ENCODE results near the gene GPRC5B.

The GPRC5B gene

DNA sequence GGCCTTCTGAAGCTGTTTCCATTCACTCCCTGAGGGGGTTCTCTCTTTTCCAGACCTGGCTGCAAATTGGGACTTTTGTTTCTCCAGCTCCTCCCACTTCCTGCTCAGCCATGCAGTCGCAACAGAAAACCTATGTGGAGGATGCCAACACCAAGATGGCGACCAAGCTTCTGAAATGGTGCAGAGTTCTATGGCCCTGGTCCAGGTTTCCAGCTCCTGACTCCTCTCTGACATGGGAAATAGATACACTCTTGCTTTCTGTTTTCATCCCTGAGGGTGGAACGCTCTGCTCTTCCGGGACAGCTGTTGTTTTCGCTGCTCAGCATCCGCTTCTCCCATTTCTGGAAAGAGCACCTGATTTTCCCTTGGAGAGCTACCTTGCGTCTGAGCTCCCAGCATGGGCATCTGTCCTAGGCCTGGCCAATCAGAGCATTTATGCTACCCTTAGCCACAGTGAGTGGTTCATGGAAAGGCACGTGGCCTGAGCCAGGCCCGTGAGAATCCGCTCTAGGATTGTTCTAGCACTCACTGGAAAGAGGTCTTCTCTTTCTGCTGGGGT is 8.1 kb downstream of the GPRC5B start:
- no peaks in the 10 kb centered on the region for H3K27me3 ChIP-seq (replicated peaks; ENCODE audit: control insufficient read depth, insufficient read depth, low read length)
- no peak for DNase-seq (ENCODE audit: extremely low read depth, insufficient read length)
- no peak overlapping the region for H3K4me3 ChIP-seq (replicated peaks; ENCODE audit: low read depth, low read length)
- no peaks in the 10 kb centered on the region for H3K36me3 ChIP-seq (ENCODE audit: control insufficient read depth, insufficient read depth, low read length)
- TF ChIP-seq, protein P1, sequence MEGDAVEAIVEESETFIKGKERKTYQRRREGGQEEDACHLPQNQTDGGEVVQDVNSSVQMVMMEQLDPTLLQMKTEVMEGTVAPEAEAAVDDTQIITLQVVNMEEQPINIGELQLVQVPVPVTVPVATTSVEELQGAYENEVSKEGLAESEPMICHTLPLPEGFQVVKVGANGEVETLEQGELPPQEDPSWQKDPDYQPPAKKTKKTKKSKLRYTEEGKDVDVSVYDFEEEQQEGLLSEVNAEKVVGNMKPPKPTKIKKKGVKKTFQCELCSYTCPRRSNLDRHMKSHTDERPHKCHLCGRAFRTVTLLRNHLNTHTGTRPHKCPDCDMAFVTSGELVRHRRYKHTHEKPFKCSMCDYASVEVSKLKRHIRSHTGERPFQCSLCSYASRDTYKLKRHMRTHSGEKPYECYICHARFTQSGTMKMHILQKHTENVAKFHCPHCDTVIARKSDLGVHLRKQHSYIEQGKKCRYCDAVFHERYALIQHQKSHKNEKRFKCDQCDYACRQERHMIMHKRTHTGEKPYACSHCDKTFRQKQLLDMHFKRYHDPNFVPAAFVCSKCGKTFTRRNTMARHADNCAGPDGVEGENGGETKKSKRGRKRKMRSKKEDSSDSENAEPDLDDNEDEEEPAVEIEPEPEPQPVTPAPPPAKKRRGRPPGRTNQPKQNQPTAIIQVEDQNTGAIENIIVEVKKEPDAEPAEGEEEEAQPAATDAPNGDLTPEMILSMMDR (IDR thresholded peaks at IDR 0.05; ENCODE audit: insufficient read depth, low read length, poor library complexity, severe bottlenecking): no peak

DNA sequence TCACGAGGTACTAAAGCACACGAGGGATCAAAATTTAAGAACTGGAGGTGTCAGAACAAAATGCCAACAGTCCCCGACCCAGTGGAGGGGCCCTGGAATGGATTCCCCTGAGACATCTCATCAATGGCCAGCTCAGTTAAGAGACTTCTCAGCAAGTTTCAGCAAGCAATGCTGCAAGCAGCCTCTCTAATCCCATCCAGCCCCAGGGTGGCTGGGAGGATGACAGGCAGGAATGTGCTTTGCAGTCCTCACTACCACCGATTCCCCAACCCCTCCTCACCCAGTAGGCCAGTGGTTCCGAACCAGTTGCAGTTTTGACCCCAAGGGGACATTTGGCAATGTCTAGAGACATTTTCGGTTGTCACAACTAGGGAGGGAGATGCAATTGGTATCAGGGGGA is 8.7 kb downstream of the GPRC5B start:
- no peak for DNase-seq (ENCODE audit: extremely low read depth, insufficient read length)
- Histone ChIP-seq H3K36me3 (ENCODE audit: control insufficient read depth, insufficient read depth, low read length) (no peaks in the 10 kb centered on the region), H3K4me3 (replicated peaks; ENCODE audit: low read depth, low read length) (no peak overlapping the region), H3K27me3 (replicated peaks; ENCODE audit: control insufficient read depth, insufficient read depth, low read length) (no peaks in the 10 kb centered on the region)
- TF ChIP-seq, protein P1 (IDR thresholded peaks at IDR 0.05; ENCODE audit: insufficient read depth, low read length, poor library complexity, severe bottlenecking): no peak

DNA sequence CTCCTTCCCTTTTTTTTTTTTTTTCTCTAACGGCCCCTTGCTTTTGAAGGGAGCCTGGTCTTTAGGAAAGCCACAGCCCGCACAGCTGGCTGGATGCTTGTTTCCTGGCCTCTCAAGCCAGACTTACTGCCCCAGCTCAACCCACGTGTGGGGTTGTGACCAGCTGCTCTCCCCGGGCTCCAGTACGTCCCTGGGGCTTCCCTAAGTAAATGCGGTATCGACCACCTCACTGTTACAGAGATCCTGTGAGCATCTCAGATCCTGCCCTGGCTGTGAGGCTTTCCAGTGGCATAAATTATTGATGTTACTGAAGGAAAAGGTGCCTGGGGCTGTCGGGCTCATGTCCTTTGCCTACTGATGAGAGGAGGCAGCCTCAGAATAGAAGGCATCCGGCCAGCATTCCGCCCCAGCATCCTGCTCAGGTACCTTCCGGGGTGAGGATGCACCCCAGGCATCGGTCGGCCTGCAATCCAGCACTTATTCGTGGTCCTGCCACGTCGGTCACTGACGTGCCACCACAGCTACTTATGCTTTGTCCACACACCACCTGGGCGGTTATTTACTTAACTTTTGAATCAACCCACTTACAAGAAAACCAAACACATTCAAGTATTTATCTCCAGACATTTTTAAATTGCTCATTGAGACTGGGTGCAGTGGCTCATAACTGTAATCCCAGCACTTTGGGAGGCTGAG is 9.6 kb downstream of the GPRC5B start:
- DNase-seq (ENCODE audit: extremely low read depth, insufficient read length): no peak
- Histone ChIP-seq H3K27me3 (replicated peaks; ENCODE audit: control insufficient read depth, insufficient read depth, low read length) (no peaks in the 10 kb centered on the region), H3K36me3 (ENCODE audit: control insufficient read depth, insufficient read depth, low read length) (no peaks in the 10 kb centered on the region), H3K4me3 (replicated peaks; ENCODE audit: low read depth, low read length) (no peak overlapping the region)
- TF ChIP-seq, protein P1 (IDR thresholded peaks at IDR 0.05; ENCODE audit: insufficient read depth, low read length, poor library complexity, severe bottlenecking): no peak

DNA sequence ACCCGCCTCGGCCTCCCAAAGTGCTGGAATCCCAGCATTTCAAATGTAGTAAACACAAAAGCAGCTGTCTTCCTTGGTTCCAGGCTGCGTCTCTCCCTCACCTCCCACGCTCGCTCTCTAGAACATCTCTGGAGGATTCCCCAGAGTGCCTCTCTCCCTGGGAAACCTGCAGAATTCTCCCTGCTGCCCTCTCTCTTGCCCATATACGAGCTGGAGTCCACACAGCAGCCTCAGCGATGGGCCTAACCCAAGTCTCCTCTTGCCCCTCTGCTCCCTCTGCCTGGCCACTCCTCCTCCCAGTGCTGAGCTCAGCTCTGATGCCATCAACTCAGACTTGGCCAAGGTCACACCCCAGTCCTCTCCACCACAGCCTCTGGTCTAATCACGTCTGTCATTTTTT is 10.6 kb downstream of the GPRC5B start:
- TF ChIP-seq, protein P1 (IDR thresholded peaks at IDR 0.05; ENCODE audit: insufficient read depth, low read length, poor library complexity, severe bottlenecking): no peak
- DNase-seq (ENCODE audit: extremely low read depth, insufficient read length): no peak
- H3K36me3 ChIP-seq (ENCODE audit: control insufficient read depth, insufficient read depth, low read length): no peaks in the 10 kb centered on the region
- H3K4me3 ChIP-seq (replicated peaks; ENCODE audit: low read depth, low read length): no peak overlapping the region
- no peaks in the 10 kb centered on the region for H3K27me3 ChIP-seq (replicated peaks; ENCODE audit: control insufficient read depth, insufficient read depth, low read length)

DNA sequence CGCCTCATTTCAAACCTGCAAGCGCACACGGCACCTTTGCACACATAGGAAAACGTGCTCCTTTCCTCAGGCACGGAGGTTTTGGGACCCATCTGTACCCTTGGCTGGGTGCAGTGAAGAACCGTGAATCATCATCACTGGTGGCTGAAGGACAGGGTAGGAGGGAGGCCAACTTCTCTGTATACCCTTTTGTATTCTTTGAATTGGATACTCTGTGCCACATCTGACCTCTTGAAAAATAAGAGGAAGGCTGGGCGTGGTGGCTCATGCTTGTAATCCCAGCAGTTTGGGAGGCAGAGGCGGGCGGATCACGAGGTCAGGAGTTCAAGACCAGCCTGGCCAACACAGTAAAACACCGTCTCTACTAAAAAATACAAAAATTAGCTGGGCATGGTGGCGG is 11.7 kb downstream of the GPRC5B start:
- no peak overlapping the region for H3K4me3 ChIP-seq (replicated peaks; ENCODE audit: low read depth, low read length)
- H3K36me3 ChIP-seq (ENCODE audit: control insufficient read depth, insufficient read depth, low read length): no peaks in the 10 kb centered on the region
- DNase-seq (ENCODE audit: extremely low read depth, insufficient read length): no peak
- TF ChIP-seq, protein P1 (IDR thresholded peaks at IDR 0.05; ENCODE audit: insufficient read depth, low read length, poor library complexity, severe bottlenecking): no peak
- H3K27me3 ChIP-seq (replicated peaks; ENCODE audit: control insufficient read depth, insufficient read depth, low read length): no peaks in the 10 kb centered on the region

All from GM06990 (cell line).